Osteoblast (primary cell): Measurements from ENCODE around the gene PDE6G. TPM values are rescaled to one million over a fixed set of nuclear protein-coding genes. Genes with fewer than 3 reads are reported as not detected.

ENCODE experiments used
- DNase-seq: peaks from one replicate; pipeline ENCODE4 v3.0.0; 2011; ENCODE audit warnings: low spot score, mixed read lengths; ENCODE audit not compliant: insufficient read length; ENCODE audit errors: missing footprints
- H2AFZ ChIP-seq: 2 replicates; pipeline ENCODE4 v1.6.0; 2011; ENCODE audit warnings: mild to moderate bottlenecking, low read length
- H3K27ac ChIP-seq: 2 replicates; pipeline ENCODE4 v1.5.1; 2011; ENCODE audit warnings: mild to moderate bottlenecking, low read depth, low read length, moderate library complexity
- H3K27me3 ChIP-seq: 2 replicates; pipeline ENCODE4 v1.6.0; 2012; ENCODE audit warnings: mild to moderate bottlenecking, control low read depth, inconsistent platforms, low read length, moderate library complexity; ENCODE audit not compliant: insufficient read depth
- H3K36me3 ChIP-seq: 2 replicates; pipeline ENCODE4 v1.5.1; 2011; ENCODE audit warnings: mild to moderate bottlenecking, low read length, control low read depth, moderate library complexity; ENCODE audit not compliant: insufficient read depth
- H3K4me1 ChIP-seq: 2 replicates; pipeline ENCODE4 v1.5.1; 2011; ENCODE audit warnings: mild to moderate bottlenecking, low read length, control low read depth, moderate library complexity; ENCODE audit not compliant: insufficient read depth
- H3K4me2 ChIP-seq: 2 replicates; pipeline ENCODE4 v1.6.0; 2011; ENCODE audit warnings: mild to moderate bottlenecking, low read length; ENCODE audit not compliant: insufficient read depth
- H3K4me3 ChIP-seq: fragments of 200-600 bp; sonication (generic); 3 replicates; pipeline ENCODE4 v1.5.1; 2012; ENCODE audit warnings: mild to moderate bottlenecking, low read length, inconsistent platforms; ENCODE audit not compliant: insufficient read depth
- H3K79me2 ChIP-seq: 2 replicates; pipeline ENCODE4 v1.6.0; 2012; ENCODE audit warnings: mild to moderate bottlenecking, low read length, control low read depth, inconsistent platforms; ENCODE audit not compliant: insufficient read depth
- H3K9me3 ChIP-seq: 2 replicates; pipeline ENCODE4 v1.5.1; 2011; ENCODE audit warnings: low read depth, low read length, control low read depth
- H4K20me1 ChIP-seq: 2 replicates; pipeline ENCODE4 v1.6.0; 2012; ENCODE audit warnings: mild to moderate bottlenecking, low read length, control low read depth; ENCODE audit not compliant: insufficient read depth
- total RNA-seq: library from RNA; depleted of rRNA; stranded (reverse); fragments of >200 nt; gene quantifications from 2 replicates; pipeline ENCODE4 v1.2.3, GENCODE V29; 2012
- TF ChIP-seq, protein P1 (sequence below): IDR thresholded peaks from 2 replicates; pipeline ENCODE4 v1.5.1; 2011; ENCODE audit warnings: mild to moderate bottlenecking, low read depth, low read length, moderate library complexity; ENCODE audit errors: extremely low read depth

Gene PDE6G
- total RNA-seq, 1 donor = not detected

- DNase-seq = peak; percentile 66
- Histone ChIP-seq H3K4me3 (no peak overlapping the region), H3K79me2 (no peaks in the 10 kb centered on the region), H3K27me3 (no peaks in the 10 kb centered on the region), H2AFZ (no peak overlapping the region), H3K27ac (no peak overlapping the region), H3K36me3 (peaks cover 1% of the 10 kb centered on the region), H3K4me1 (no peaks in the 10 kb centered on the region), H3K4me2 (no peak overlapping the region), H3K9me3 (no peaks in the 10 kb centered on the region), H4K20me1 (no peaks in the 10 kb centered on the region)
- TF ChIP-seq, protein P1, sequence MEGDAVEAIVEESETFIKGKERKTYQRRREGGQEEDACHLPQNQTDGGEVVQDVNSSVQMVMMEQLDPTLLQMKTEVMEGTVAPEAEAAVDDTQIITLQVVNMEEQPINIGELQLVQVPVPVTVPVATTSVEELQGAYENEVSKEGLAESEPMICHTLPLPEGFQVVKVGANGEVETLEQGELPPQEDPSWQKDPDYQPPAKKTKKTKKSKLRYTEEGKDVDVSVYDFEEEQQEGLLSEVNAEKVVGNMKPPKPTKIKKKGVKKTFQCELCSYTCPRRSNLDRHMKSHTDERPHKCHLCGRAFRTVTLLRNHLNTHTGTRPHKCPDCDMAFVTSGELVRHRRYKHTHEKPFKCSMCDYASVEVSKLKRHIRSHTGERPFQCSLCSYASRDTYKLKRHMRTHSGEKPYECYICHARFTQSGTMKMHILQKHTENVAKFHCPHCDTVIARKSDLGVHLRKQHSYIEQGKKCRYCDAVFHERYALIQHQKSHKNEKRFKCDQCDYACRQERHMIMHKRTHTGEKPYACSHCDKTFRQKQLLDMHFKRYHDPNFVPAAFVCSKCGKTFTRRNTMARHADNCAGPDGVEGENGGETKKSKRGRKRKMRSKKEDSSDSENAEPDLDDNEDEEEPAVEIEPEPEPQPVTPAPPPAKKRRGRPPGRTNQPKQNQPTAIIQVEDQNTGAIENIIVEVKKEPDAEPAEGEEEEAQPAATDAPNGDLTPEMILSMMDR = no peak
Observed at GRCh38 chr17:81659038-81659437, 2.7 kb upstream of the PDE6G start.

- Histone ChIP-seq H3K9me3 (no peaks in the 10 kb centered on the region), H3K36me3 (no peaks in the 10 kb centered on the region), H2AFZ (no peak overlapping the region), H4K20me1 (no peaks in the 10 kb centered on the region), H3K27ac (no peak overlapping the region), H3K4me3 (no peak overlapping the region), H3K4me2 (no peak overlapping the region), H3K27me3 (no peaks in the 10 kb centered on the region), H3K79me2 (no peaks in the 10 kb centered on the region), H3K4me1 (no peaks in the 10 kb centered on the region)
- TF ChIP-seq, protein P1 = no peak
- peak; percentile 62 for DNase-seq
Observed at GRCh38 chr17:81656835-81657234, 493 bp upstream of the PDE6G start.

- H3K36me3 ChIP-seq = no peaks in the 10 kb centered on the region
- no peaks in the 10 kb centered on the region for H3K4me1 ChIP-seq
- H3K4me2 ChIP-seq = no peak overlapping the region
- DNase-seq = peak; percentile 66
- H2AFZ ChIP-seq = no peak overlapping the region
- no peaks in the 10 kb centered on the region for H3K9me3 ChIP-seq
- no peaks in the 10 kb centered on the region for H3K79me2 ChIP-seq
- H4K20me1 ChIP-seq = no peaks in the 10 kb centered on the region
- H3K4me3 ChIP-seq = no peak overlapping the region
- no peaks in the 10 kb centered on the region for H3K27me3 ChIP-seq
- no peak overlapping the region for H3K27ac ChIP-seq
- TF ChIP-seq, protein P1 = no peak
Observed at GRCh38 chr17:81655378-81656117, 794 bp downstream of the PDE6G start.

DNA sequence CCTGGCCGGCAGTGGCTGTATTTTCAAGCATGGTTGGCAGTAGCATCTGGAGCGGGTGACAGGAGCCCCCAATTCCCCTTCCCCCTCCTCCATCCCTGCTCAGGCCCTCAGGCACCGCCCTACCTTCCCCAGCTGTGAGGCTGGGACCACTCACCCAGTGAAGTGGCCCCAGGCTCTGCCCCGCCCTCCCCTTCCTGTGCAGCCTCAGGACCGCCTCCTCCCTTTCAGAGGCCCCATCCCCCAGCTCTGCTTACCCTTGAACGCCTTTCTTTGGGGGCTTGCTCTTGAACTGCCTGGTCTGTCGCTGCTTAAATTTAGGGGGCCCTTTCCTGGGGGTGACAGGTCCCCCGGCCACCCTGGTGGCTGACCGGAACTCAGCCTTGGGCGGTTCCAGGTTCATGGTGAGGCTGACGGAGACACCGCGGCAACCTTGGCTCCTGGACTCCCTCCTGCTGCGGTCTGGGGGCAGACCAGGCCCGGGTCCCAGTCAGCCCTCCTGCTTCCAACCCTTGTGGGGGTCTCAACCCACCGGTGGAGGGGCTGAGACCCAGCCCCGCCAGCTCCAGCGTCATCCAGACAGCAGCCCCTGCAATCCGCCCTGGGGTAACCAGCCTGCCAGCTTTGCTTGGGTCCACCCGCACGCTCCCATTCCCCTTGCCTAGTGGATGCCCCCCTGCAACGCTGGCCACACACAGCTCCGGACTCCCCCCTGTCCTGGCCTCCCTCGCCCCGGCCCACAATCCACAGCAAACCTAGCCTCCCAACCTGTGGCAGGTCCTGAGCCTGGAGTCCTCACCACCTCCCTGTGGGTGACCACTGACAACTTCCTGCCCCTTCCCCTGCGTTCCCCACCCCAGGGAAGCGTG, 3.2 kb downstream of the PDE6G start:
- Histone ChIP-seq H3K79me2 (no peaks in the 10 kb centered on the region), H3K9me3 (peaks cover 4% of the 10 kb centered on the region), H3K27ac (no peak overlapping the region), H3K27me3 (peaks cover 12% of the 10 kb centered on the region), H3K4me3 (no peak overlapping the region), H2AFZ (peak overlapping the region; percentile 47), H3K4me2 (no peak overlapping the region), H3K36me3 (no peaks in the 10 kb centered on the region), H3K4me1 (no peaks in the 10 kb centered on the region), H4K20me1 (no peaks in the 10 kb centered on the region)
- DNase-seq = peak; percentile 81
- TF ChIP-seq, protein P1 = no peak
